HEK293 (cell line): ENCODE measurements around the gene NFIL3.

ENCODE experiments used
- CTCF ChIP-seq: fragments of 450-650 bp; formaldehyde crosslinking; IDR thresholded peaks from 2 replicates; pipeline ENCODE4 v1.5.1; 2016; ENCODE audit warnings: missing biosample characterization, missing genetic modification characterization
- PBX3 ChIP-seq: sonication (generic); formaldehyde crosslinking; IDR thresholded peaks from 2 replicates; pipeline ENCODE4 v1.8.1; 2022; ENCODE audit warnings: mild to moderate bottlenecking, moderate library complexity, missing genetic modification reagents
- TSHZ1 ChIP-seq: fragments of 450-650 bp; formaldehyde crosslinking; IDR thresholded peaks from 2 replicates; pipeline ENCODE4 v1.5.1; 2016; ENCODE audit warnings: missing biosample characterization, missing genetic modification characterization, borderline replicate concordance
- ZFP37 ChIP-seq: fragments of 450-650 bp; formaldehyde crosslinking; IDR thresholded peaks from 2 replicates; pipeline ENCODE4 v1.5.1; 2016; ENCODE audit warnings: missing biosample characterization, missing genetic modification characterization
- ZNF138 ChIP-seq: fragments of 450-650 bp; formaldehyde crosslinking; IDR thresholded peaks from 2 replicates; pipeline ENCODE4 v1.5.1; 2016; ENCODE audit warnings: missing biosample characterization, missing genetic modification characterization, borderline replicate concordance
- ZNF18 ChIP-seq: fragments of 450-650 bp; formaldehyde crosslinking; IDR thresholded peaks from 2 replicates; pipeline ENCODE4 v1.5.1; 2016; ENCODE audit warnings: missing biosample characterization, missing genetic modification characterization
- ZNF513 ChIP-seq: fragments of 450-650 bp; IDR thresholded peaks from 2 replicates; pipeline ENCODE4 v1.5.1; 2018; ENCODE audit warnings: missing biosample characterization, missing genetic modification characterization
- ZNF561 ChIP-seq: fragments of 450-650 bp; IDR thresholded peaks from 2 replicates; pipeline ENCODE4 v1.5.1; 2018; ENCODE audit warnings: missing biosample characterization, missing genetic modification characterization, borderline replicate concordance
- ZNF585B ChIP-seq: fragments of 450-650 bp; formaldehyde crosslinking; IDR thresholded peaks from 2 replicates; pipeline ENCODE4 v1.5.1; 2016; ENCODE audit warnings: missing biosample characterization, missing genetic modification characterization
- ZNF785 ChIP-seq: fragments of 450-650 bp; formaldehyde crosslinking; IDR thresholded peaks from 2 replicates; pipeline ENCODE4 v1.5.1; 2016; ENCODE audit warnings: missing biosample characterization, missing genetic modification characterization

GRCh38 chr9:91428436-91428835, 4.8 kb upstream of the NFIL3 start:
- TF ChIP-seq CTCF (tag by site-specific recombination) (no peak), ZFP37 (no peak), ZNF561 (tag by site-specific recombination) (no peak), ZNF138 (tag by site-specific recombination) (no peak), PBX3 (CRISPR knock-in tag) (no peak), ZNF785 (tag by site-specific recombination) (no peak), ZNF18 (tag by site-specific recombination) (no peak), ZNF585B (tag by site-specific recombination) (no peak), ZNF513 (tag by site-specific recombination) (no peak), TSHZ1 (tag by site-specific recombination) (no peak)
